OCI-LY1 (cell line): ENCODE results near the gene STRADA.

ENCODE experiments used
- H2AFZ ChIP-seq: fragments of 200-600 bp; sonication (generic), shearing (Covaris generic); 2 replicates; pipeline ENCODE4 v1.6.0; 2014; ENCODE audit warnings: antibody characterized with exemption, mild to moderate bottlenecking, low read length
- H3F3A ChIP-seq: fragments of 200-600 bp; sonication (generic), shearing (Covaris generic); 2 replicates; pipeline ENCODE4 v1.6.0; 2014; ENCODE audit warnings: mild to moderate bottlenecking, antibody characterized with exemption, low read length, moderate library complexity; ENCODE audit not compliant: insufficient read depth
- H3K27ac ChIP-seq: fragments of 200-600 bp; sonication (generic); 2 replicates; pipeline ENCODE4 v1.5.1; 2014; ENCODE audit warnings: low read length, mixed run types, mild to moderate bottlenecking, low read depth; ENCODE audit not compliant: poor library complexity, severe bottlenecking
- H3K27me3 ChIP-seq: fragments of 200-600 bp; sonication (generic); 2 replicates; pipeline ENCODE4 v1.6.0; 2014; ENCODE audit warnings: antibody characterized with exemption, mild to moderate bottlenecking, low read length, moderate library complexity; ENCODE audit not compliant: insufficient read depth
- H3K36me3 ChIP-seq: fragments of 200-600 bp; sonication (generic); 2 replicates; pipeline ENCODE4 v1.6.1; 2014; ENCODE audit warnings: mild to moderate bottlenecking, antibody characterized with exemption, low read length, moderate library complexity, mixed read lengths; ENCODE audit not compliant: insufficient read depth
- H3K4me1 ChIP-seq: fragments of 200-600 bp; sonication (generic); 2 replicates; pipeline ENCODE4 v1.5.1; 2014; ENCODE audit warnings: mild to moderate bottlenecking, low read length, moderate library complexity; ENCODE audit not compliant: insufficient read depth, severe bottlenecking
- H3K4me2 ChIP-seq: fragments of 200-600 bp; sonication (generic), shearing (Covaris generic); 2 replicates; pipeline ENCODE4 v1.6.1; 2014; ENCODE audit warnings: low read length
- H3K4me3 ChIP-seq: fragments of 200-600 bp; sonication (generic); 2 replicates; pipeline ENCODE4 v1.5.1; 2014; ENCODE audit warnings: low read length, low read depth, mild to moderate bottlenecking, mixed read lengths; ENCODE audit not compliant: poor library complexity, severe bottlenecking
- H3K79me2 ChIP-seq: fragments of 200-600 bp; shearing (Covaris generic); 2 replicates; pipeline ENCODE4 v1.6.1; 2016; ENCODE audit warnings: mixed run types, low read length, mixed read lengths; ENCODE audit not compliant: insufficient read depth
- H3K9ac ChIP-seq: fragments of 200-600 bp; sonication (generic), shearing (Covaris generic); 2 replicates; pipeline ENCODE4 v1.6.1; 2014; ENCODE audit warnings: mild to moderate bottlenecking, low read length, mixed read lengths
- H3K9me2 ChIP-seq: fragments of 200-600 bp; sonication (generic), shearing (Covaris generic); 2 replicates; pipeline ENCODE4 v1.6.1; 2014; ENCODE audit warnings: low read depth, mild to moderate bottlenecking, low read length, mixed read lengths
- H3K9me3 ChIP-seq: fragments of 200-600 bp; shearing (Covaris generic); 2 replicates; pipeline ENCODE4 v1.6.1; 2014; ENCODE audit warnings: low read length, mixed read lengths
- H4K20me1 ChIP-seq: fragments of 200-600 bp; sonication (generic), shearing (Covaris generic); 2 replicates; pipeline ENCODE4 v1.6.0; 2016; ENCODE audit warnings: mild to moderate bottlenecking, low read length; ENCODE audit not compliant: insufficient read depth
- CTCF ChIP-seq: fragments of 200-600 bp; sonication (generic), shearing (Covaris generic); IDR thresholded peaks from 2 replicates; pipeline ENCODE4 v1.5.1; 2017; ENCODE audit warnings: mild to moderate bottlenecking, antibody characterized with exemption, low read length, moderate library complexity, mixed read lengths
- EZH2 ChIP-seq: fragments of 200-600 bp; sonication (generic), shearing (Covaris generic); IDR thresholded peaks from 2 replicates; pipeline ENCODE4 v1.8.0; 2017; ENCODE audit warnings: borderline replicate concordance, mixed run types, mild to moderate bottlenecking, antibody characterized with exemption, low read length, moderate library complexity, mixed read lengths

Gene STRADA

GRCh38 chr17:63665527-63666214 is 75.9 kb downstream of the STRADA start:
- Histone ChIP-seq H2AFZ (no peak overlapping the region), H3K36me3 (peaks cover 11% of the 10 kb centered on the region; the same call in 1 of the 2 replicates), H3K27ac (peak overlapping the region; percentile 34), H3K9ac (no peak overlapping the region), H3K4me1 (peaks cover 11% of the 10 kb centered on the region), H4K20me1 (no peaks in the 10 kb centered on the region), H3K4me3 (no peak overlapping the region), H3K9me2 (no peaks in the 10 kb centered on the region), H3K79me2 (no peaks in the 10 kb centered on the region), H3K27me3 (no peaks in the 10 kb centered on the region), H3F3A (no peaks in the 10 kb centered on the region), H3K4me2 (no peak overlapping the region), H3K9me3 (no peaks in the 10 kb centered on the region)
- no peak for TF ChIP-seq CTCF
- no peak for TF ChIP-seq EZH2

GRCh38 chr17:63659850-63660249 is 81.7 kb downstream of the STRADA start:
- no peak overlapping the region for H3K4me2 ChIP-seq
- H3K36me3 ChIP-seq, result peaks cover 25% of the 10 kb centered on the region; the same call in 1 of the 2 replicates
- H3K4me1 ChIP-seq, result no peaks in the 10 kb centered on the region
- TF ChIP-seq EZH2 (no peak), CTCF (no peak)
- H2AFZ ChIP-seq, result no peak overlapping the region
- H3K9me2 ChIP-seq, result no peaks in the 10 kb centered on the region
- no peaks in the 10 kb centered on the region for H3F3A ChIP-seq
- no peaks in the 10 kb centered on the region for H4K20me1 ChIP-seq
- no peak overlapping the region for H3K9ac ChIP-seq
- H3K27me3 ChIP-seq, result no peaks in the 10 kb centered on the region
- no peak overlapping the region for H3K4me3 ChIP-seq
- no peak overlapping the region for H3K27ac ChIP-seq
- no peaks in the 10 kb centered on the region for H3K9me3 ChIP-seq
- H3K79me2 ChIP-seq, result no peaks in the 10 kb centered on the region

GRCh38 chr17:63658366-63658765 is 83.2 kb downstream of the STRADA start:
- H3K79me2 ChIP-seq, result no peaks in the 10 kb centered on the region
- no peaks in the 10 kb centered on the region for H4K20me1 ChIP-seq
- H3K9me3 ChIP-seq, result no peaks in the 10 kb centered on the region
- no peak overlapping the region for H3K27ac ChIP-seq
- H2AFZ ChIP-seq, result no peak overlapping the region
- H3K9ac ChIP-seq, result no peak overlapping the region
- H3K9me2 ChIP-seq, result no peaks in the 10 kb centered on the region
- no peaks in the 10 kb centered on the region for H3K27me3 ChIP-seq
- no peak overlapping the region for H3K4me2 ChIP-seq
- H3K36me3 ChIP-seq, result peaks cover 29% of the 10 kb centered on the region; the same call in 1 of the 2 replicates
- no peaks in the 10 kb centered on the region for H3F3A ChIP-seq
- H3K4me3 ChIP-seq, result no peak overlapping the region
- no peak for TF ChIP-seq CTCF
- TF ChIP-seq EZH2, result no peak
- H3K4me1 ChIP-seq, result no peaks in the 10 kb centered on the region
